Measurements from ENCODE around the gene KCNJ16. TPM values are rescaled to one million over a fixed set of nuclear protein-coding genes. Genes with fewer than 3 reads are reported as not detected.
A peak's percentile ranks its signal among the peaks of the same experiment; 100 is the strongest.

KCNJ16 gene
- total RNA-seq, 1 donor from 2014 or later = 16.6 TPM

- TF ChIP-seq CTCF (IDR thresholded peaks at IDR 0.05; ENCODE audit: unreplicated experiment) = no peak
- DNase-seq (ENCODE audit: low spot score, unreplicated experiment) = no peak
- no peaks in the 10 kb centered on the region for H3K27me3 Mint-ChIP-seq
- H3K9me3 Mint-ChIP-seq (ENCODE audit: low read depth) = peaks cover 3% of the 10 kb centered on the region
- peaks cover 44% of the 10 kb centered on the region for H3K4me1 Mint-ChIP-seq (ENCODE audit: low read depth)
- no peaks in the 10 kb centered on the region for H3K36me3 Mint-ChIP-seq (ENCODE audit: insufficient read depth)
- peak overlapping the region; percentile 7 for H3K27ac Mint-ChIP-seq
- H3K4me3 Mint-ChIP-seq (ENCODE audit: low read depth) = no peak overlapping the region
Observed at GRCh38 chr17:70073310-70073709, 1.7 kb upstream of the KCNJ16 start.

- Mint-ChIP-seq H3K27me3 (no peaks in the 10 kb centered on the region), H3K4me3 (ENCODE audit: low read depth) (no peak overlapping the region), H3K4me1 (ENCODE audit: low read depth) (peaks cover 48% of the 10 kb centered on the region), H3K36me3 (ENCODE audit: insufficient read depth) (peaks cover under 1% of the 10 kb centered on the region), H3K9me3 (ENCODE audit: low read depth) (peaks cover 4% of the 10 kb centered on the region), H3K27ac (peak overlapping the region; percentile 7)
- DNase-seq (ENCODE audit: low spot score, unreplicated experiment) = no peak
- TF ChIP-seq CTCF (IDR thresholded peaks at IDR 0.05; ENCODE audit: unreplicated experiment) = no peak
Observed at GRCh38 chr17:70073799-70074198, 1.2 kb upstream of the KCNJ16 start.

GRCh38 chr17:70074236-70074830, 692 bp upstream of the KCNJ16 start:
- peaks cover 5% of the 10 kb centered on the region for H3K9me3 Mint-ChIP-seq (ENCODE audit: low read depth)
- peak overlapping the region; percentile 91 for H3K27ac Mint-ChIP-seq
- peaks cover 50% of the 10 kb centered on the region for H3K4me1 Mint-ChIP-seq (ENCODE audit: low read depth)

GRCh38 chr17:70076189-70076588, 1.2 kb downstream of the KCNJ16 start:
- peaks cover 44% of the 10 kb centered on the region for H3K4me1 Mint-ChIP-seq (ENCODE audit: low read depth)
- H3K36me3 Mint-ChIP-seq (ENCODE audit: insufficient read depth) = peaks cover 2% of the 10 kb centered on the region
- peak overlapping the region; percentile 88 for H3K27ac Mint-ChIP-seq
- H3K27me3 Mint-ChIP-seq = no peaks in the 10 kb centered on the region
- no peak for DNase-seq (ENCODE audit: low spot score, unreplicated experiment)
- H3K9me3 Mint-ChIP-seq (ENCODE audit: low read depth) = peaks cover 5% of the 10 kb centered on the region
- H3K4me3 Mint-ChIP-seq (ENCODE audit: low read depth) = peak overlapping the region; percentile 72
- TF ChIP-seq CTCF (IDR thresholded peaks at IDR 0.05; ENCODE audit: unreplicated experiment) = no peak

More at GRCh38 chr17:70074236-70074830, 692 bp upstream of the KCNJ16 start:
- no peaks in the 10 kb centered on the region for H3K27me3 Mint-ChIP-seq
- peak overlapping the region; percentile 72 for H3K4me3 Mint-ChIP-seq (ENCODE audit: low read depth)
- TF ChIP-seq CTCF (IDR thresholded peaks at IDR 0.05; ENCODE audit: unreplicated experiment) = no peak
- H3K36me3 Mint-ChIP-seq (ENCODE audit: insufficient read depth) = peaks cover 2% of the 10 kb centered on the region
- DNase-seq (ENCODE audit: low spot score, unreplicated experiment) = no peak

- Mint-ChIP-seq H3K9me3 (ENCODE audit: low read depth) (peaks cover 5% of the 10 kb centered on the region), H3K36me3 (ENCODE audit: insufficient read depth) (peaks cover 2% of the 10 kb centered on the region), H3K27ac (no peak overlapping the region), H3K4me3 (ENCODE audit: low read depth) (no peak overlapping the region), H3K4me1 (ENCODE audit: low read depth) (peaks cover 47% of the 10 kb centered on the region), H3K27me3 (no peaks in the 10 kb centered on the region)
- DNase-seq (ENCODE audit: low spot score, unreplicated experiment) = no peak
- no peak for TF ChIP-seq CTCF (IDR thresholded peaks at IDR 0.05; ENCODE audit: unreplicated experiment)
Observed at GRCh38 chr17:70076831-70077230, 1.8 kb downstream of the KCNJ16 start.

All from progenitor cell of endocrine pancreas (in vitro differentiated cells).